ENCODE measurements around the gene HOXA13.

Gene HOXA13

DNA sequence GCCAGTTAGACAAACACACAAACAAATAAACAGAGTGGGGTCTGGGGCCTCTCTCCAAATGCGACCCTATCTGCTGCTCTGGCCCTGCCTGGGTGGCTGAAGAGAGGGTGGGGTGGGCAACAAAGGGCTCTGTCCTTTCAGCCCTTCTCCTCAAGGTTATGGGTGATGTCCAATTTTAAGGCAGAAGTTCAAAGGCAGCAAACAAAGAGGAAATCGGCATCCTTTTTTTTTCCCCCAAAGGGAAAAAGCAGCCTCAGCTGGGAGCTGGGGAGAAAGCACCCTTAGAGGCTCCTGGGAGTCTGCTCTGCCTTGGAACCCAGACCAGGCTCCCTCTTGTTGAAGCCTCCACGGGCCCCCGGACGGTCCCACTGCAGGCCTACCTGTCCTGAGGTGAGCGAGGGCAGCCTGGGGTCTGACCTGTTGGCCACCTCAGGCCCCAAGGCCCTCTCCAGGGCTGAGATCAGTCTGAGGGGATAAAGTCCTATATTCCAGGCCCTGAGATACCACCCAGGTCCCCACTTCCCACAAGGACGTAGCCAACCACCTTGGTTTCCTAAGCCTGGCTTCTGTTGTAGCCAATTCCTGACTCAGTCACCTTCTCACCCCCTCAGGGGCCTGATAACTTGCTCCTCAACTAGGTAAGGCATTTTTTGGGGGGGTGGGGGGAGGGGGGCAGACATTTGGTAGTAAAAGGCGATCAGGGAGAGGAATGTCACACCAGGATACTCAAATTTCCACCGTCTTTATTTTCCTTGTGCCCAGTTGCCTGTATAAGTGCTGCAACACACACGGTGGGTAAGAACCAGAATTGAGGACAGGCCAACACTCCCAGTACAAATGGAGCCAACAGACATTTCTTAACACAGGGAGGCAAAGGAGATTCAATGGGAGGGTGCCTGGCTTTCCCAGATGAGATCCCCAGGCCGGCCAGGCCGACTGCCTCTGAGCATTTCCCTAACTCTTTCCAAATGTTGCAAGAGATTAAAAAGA lies 19.2 kb downstream of the HOXA13 start:
- DNase-seq: no peak

GRCh38 chr7:27179503-27180430 lies 20.1 kb downstream of the HOXA13 start:
- peak; percentile 76 to 92 for DNase-seq

DNA sequence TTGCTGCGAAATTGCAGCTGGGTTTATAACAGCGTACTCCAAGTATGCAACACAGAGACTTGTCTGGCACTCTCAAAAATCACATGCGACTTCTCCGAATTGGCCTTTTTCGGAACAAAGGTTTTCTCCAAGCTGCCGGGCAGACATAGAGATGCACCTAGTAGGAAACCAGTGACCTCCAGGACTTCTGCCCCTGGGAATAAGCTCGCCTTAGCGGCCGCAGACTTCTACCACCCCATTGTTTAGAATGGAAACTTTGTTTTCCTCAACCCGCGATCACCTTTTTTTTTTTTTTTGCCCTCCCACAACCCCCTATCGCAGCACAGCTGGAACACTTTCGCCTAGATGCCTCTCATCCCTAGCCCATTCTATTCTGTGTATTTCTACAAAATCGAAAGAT lies 20.9 kb downstream of the HOXA13 start:
- no peak for DNase-seq

- DNase-seq: no peak
Measured at GRCh38 chr7:27178366-27178765, 21.5 kb downstream of the HOXA13 start.

DNA sequence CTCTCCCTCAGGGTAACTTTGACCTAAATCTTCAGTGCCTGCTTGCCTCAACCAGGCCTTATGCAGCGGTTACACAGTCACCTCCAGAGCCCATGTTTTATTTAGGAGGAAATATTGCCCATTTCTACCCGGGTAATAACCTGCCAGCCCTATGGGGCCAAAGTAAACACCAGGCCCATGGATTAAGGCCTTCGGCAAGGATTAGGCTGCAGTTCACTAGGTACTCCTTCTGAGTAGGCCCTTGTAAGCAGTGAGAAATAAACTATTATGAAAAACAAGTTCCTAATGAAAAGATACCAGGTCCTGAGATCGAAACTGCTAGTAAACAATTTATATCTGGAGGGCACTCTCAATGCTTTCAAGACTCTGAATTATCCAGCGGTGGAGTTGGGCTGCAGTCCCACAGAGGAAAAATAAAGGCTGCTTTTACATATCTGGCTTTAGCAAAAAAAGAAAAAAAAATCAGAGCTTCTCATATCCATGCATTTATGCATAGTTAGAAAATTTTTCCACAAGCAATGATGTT lies 22.0 kb downstream of the HOXA13 start:
- DNase-seq: no peak

GRCh38 chr7:27176962-27177794 lies 22.7 kb downstream of the HOXA13 start:
- no peak for DNase-seq

GRCh38 chr7:27176524-27176845 lies 23.4 kb downstream of the HOXA13 start:
- no peak for DNase-seq

DNA sequence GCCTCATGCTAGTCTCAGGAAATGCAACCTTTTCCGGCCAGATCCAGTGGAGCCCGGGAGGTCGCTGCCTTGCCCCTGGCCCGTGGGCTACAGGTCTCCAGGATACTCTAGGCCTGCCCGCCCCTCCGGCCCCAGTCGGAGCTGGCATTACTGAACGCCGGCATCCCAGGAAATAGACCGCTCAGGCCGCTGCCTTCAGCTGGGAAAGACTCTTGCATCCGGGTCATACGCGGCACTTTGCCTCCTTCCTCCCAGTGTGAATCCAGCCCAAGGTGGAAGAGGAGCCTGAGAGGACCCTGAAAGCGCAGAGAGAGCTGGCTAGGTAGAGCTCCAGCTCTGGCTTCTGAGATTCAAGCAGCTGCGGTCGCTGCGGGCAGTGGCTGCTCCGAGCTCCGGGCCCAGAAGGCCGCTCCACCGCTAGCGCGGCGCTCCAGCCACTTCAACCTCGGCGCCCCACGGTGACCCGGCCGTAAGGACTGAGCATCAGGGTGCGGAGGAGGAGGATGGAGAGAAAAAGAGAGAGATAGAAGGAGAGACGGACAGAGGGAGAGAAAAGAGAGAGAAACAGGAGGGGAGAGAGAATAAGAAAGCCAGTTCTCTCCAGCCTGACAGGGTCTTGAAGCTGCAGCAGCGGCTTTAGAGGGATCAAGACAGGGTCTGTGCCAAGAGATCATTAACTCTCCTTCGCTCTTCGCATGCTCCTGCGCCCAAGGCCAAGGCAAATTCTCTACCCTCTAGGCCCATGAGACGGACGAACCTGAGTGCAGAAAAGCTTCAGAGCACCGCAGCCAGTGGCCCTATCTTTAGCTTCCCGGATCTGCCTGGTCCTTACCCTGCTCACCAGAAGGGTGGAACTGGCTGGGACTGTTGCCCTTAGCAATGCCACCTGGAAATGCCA lies 24.0 kb downstream of the HOXA13 start:
- no peak for DNase-seq

DNA sequence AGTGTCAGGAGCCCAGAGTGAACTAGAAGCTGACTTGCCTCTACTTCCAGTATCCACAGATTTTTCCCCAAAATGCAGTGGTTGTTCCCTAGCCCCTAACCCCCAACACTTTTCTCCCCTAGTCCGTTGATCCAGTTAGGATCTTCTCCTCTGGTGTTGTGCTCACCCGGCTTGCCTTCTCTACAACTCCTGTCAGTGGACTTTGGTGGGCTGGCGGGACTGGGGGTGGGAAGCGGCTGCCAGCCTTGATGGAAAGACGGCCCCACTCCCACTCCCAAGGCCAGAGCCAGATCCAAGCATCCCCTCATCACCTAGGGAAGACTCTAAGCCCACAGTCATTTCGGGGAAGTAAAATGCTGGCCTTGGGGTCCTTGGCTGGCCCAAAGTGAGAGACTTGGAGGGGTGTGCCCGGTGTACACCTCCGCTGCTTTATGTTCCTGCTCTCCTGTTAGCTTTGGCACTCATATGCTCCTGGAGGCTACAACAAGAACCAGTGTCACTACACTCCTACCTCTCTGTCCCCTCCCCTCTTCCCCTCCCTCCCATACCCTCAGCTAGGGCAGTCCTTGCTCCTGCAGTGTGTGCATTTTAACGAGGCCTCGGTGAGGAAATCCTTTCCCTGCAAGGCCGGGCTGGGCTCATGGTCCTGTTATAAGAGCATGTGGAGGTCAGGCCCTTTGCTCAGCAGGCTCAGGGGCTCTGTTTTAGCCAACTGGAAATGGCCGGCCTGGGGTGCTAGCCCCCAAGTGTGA lies 24.8 kb downstream of the HOXA13 start:
- no peak for DNase-seq

- no peak for DNase-seq
Measured at GRCh38 chr7:27173956-27174873, 25.7 kb downstream of the HOXA13 start, which contains the start of gene HOXA10. TSS of gene HOXA10 (minus strand) at chr7:27174320. CDS start at chr7:27174306, 14 bp downstream.

DNA sequence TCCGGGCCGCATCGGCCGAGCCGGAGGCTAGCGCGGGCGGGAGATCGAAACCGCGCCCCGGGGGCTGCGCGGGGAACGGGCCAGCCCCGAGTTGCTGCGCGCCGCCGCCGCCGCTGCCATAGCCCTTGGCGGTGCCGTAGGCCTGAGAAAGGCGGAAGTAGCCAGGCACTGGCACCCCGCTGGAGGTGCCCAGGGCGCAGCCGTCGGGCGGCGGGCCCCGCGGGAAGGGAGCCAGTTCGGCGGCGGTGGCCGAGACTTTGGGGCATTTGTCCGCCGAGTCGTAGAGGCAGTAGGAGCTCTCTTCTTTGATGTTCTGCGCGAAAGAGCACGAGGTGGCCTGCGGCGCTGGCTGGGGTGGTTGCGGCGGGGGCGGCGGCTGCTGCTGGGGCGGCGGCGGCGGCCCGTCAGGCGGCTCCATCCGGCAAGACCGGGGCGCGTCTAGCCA lies 26.4 kb downstream of the HOXA13 start:
- peak; percentile 60 to 70 for DNase-seq

GRCh38 chr7:27172823-27173510 lies 26.9 kb downstream of the HOXA13 start:
- DNase-seq: peak; percentile 60 to 67

GRCh38 chr7:27172315-27172774 lies 27.5 kb downstream of the HOXA13 start:
- peak; percentile 26 to 48 for DNase-seq

DNA sequence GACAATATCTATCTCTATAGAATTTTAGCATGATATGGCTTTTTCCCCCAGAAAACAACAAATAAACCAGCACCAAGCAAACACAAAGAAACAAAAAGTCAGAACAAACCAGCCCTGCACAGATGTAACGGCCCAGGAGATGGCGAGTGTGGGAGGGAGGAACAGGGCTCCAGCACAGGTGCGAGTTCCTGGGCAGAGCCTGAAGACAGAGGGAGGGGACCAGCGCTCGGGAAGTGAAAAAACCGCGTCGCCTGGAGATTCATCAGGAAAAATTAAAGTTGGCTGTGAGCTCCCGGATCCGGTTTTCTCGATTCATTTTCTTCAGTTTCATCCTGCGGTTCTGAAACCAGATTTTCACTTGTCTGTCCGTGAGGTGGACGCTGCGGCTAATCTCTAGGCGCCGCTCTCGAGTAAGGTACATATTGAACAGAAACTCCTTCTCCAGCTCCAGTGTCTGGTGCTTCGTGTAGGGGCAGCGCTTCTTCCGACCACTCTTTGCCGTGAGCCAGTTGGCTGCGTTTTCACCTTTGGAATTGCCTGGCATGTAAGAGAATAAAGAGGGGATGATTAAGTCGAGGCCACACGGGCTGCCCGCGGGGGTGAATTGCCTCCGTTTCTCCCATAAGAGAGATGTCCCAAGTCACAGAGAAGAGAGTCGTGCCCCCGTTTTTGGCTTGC lies 28.1 kb downstream of the HOXA13 start:
- DNase-seq: peak; percentile 32 to 48

DNA sequence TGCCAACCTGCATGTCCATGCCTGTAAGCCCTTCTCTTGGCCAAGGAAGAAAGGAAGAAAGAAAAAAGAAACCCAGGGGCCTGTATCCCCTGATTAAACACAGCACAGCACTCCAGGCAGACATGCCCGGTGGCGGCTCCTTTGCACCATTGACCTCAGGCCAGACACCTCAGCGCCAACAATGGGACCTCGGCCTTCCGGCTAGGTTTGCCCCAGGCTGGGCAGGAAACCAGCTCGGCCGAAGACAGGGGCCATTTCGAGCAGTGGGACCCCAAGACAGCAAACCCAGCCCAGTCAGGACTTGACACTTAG lies 28.6 kb downstream of the HOXA13 start:
- DNase-seq: no peak

- no peak for DNase-seq
Measured at GRCh38 chr7:27170426-27171324, 29.2 kb downstream of the HOXA13 start.
